ENCODE data around the gene NEUROD1.

- TF ChIP-seq POLR2A (IDR thresholded peaks at IDR 0.05; ENCODE audit: low read length) (no peak), GATA1 (IDR thresholded peaks at IDR 0.05; ENCODE audit: low read depth, low read length) (no peak)
These were observed 5.9 kb downstream of the NEUROD1 start for GRCh38 chr2:181674461-181674860.
